HEK293 (cell line): ENCODE measurements around the gene CREB5.

Source experiments
- BCL11B ChIP-seq: fragments of 450-650 bp; formaldehyde crosslinking; IDR thresholded peaks from 2 replicates; pipeline ENCODE4 v1.5.1; 2016; ENCODE audit warnings: low read depth, missing biosample characterization, missing genetic modification characterization
- CTCF ChIP-seq: fragments of 450-650 bp; formaldehyde crosslinking; IDR thresholded peaks from 2 replicates; pipeline ENCODE4 v1.5.1; 2016; ENCODE audit warnings: missing biosample characterization, missing genetic modification characterization
- GLI4 ChIP-seq: fragments of 450-650 bp; formaldehyde crosslinking; IDR thresholded peaks from 2 replicates; pipeline ENCODE4 v1.5.1; 2016; ENCODE audit warnings: missing biosample characterization, missing genetic modification characterization
- HOXA7 ChIP-seq: sonication (generic); formaldehyde crosslinking; IDR thresholded peaks from 2 replicates; pipeline ENCODE4 v1.8.1; 2022; ENCODE audit warnings: missing genetic modification reagents, borderline replicate concordance
- KLF16 ChIP-seq: fragments of 450-650 bp; formaldehyde crosslinking; IDR thresholded peaks from 2 replicates; pipeline ENCODE4 v1.5.1; 2017; ENCODE audit warnings: missing biosample characterization, missing genetic modification characterization
- KLF8 ChIP-seq: fragments of 450-650 bp; formaldehyde crosslinking; IDR thresholded peaks from 2 replicates; pipeline ENCODE4 v1.5.1; 2016; ENCODE audit warnings: missing biosample characterization, missing genetic modification characterization
- MZF1 ChIP-seq: fragments of 450-650 bp; formaldehyde crosslinking; IDR thresholded peaks from 2 replicates; pipeline ENCODE4 v1.5.1; 2017; ENCODE audit warnings: missing biosample characterization, missing genetic modification characterization, borderline replicate concordance
- PRDM4 ChIP-seq: fragments of 450-650 bp; formaldehyde crosslinking; IDR thresholded peaks from 2 replicates; pipeline ENCODE4 v1.5.1; 2017; ENCODE audit warnings: missing biosample characterization, missing genetic modification characterization
- TRIM28 ChIP-seq: IDR thresholded peaks from 2 replicates; pipeline ENCODE4 v1.6.1; 2011; ENCODE audit warnings: low read length, control low read depth, borderline replicate concordance
- ZBTB17 ChIP-seq: fragments of 450-650 bp; formaldehyde crosslinking; IDR thresholded peaks from 2 replicates; pipeline ENCODE4 v1.5.1; 2016; ENCODE audit warnings: missing biosample characterization, missing genetic modification characterization
- ZFHX2 ChIP-seq: fragments of 450-650 bp; formaldehyde crosslinking; conservative IDR thresholded peaks from 2 replicates; pipeline ENCODE4 v1.5.1; 2016; ENCODE audit warnings: missing biosample characterization, missing genetic modification characterization
- ZFP3 ChIP-seq: fragments of 450-650 bp; formaldehyde crosslinking; IDR thresholded peaks from 2 replicates; pipeline ENCODE4 v1.5.1; 2016; ENCODE audit warnings: low read depth, missing biosample characterization, missing genetic modification characterization
- ZNF121 ChIP-seq: fragments of 450-650 bp; formaldehyde crosslinking; IDR thresholded peaks from 2 replicates; pipeline ENCODE4 v1.5.1; 2016; ENCODE audit warnings: missing biosample characterization, missing genetic modification characterization
- ZNF138 ChIP-seq: fragments of 450-650 bp; formaldehyde crosslinking; IDR thresholded peaks from 2 replicates; pipeline ENCODE4 v1.5.1; 2016; ENCODE audit warnings: missing biosample characterization, missing genetic modification characterization, borderline replicate concordance
- ZNF146 ChIP-seq: fragments of 450-650 bp; formaldehyde crosslinking; IDR thresholded peaks from 2 replicates; pipeline ENCODE4 v1.5.1; 2016; ENCODE audit warnings: missing biosample characterization, missing genetic modification characterization
- ZNF221 ChIP-seq: fragments of 450-650 bp; formaldehyde crosslinking; IDR thresholded peaks from 2 replicates; pipeline ENCODE4 v1.5.1; 2017; ENCODE audit warnings: missing biosample characterization, missing genetic modification characterization, borderline replicate concordance
- ZNF23 ChIP-seq: fragments of 450-650 bp; formaldehyde crosslinking; IDR thresholded peaks from 2 replicates; pipeline ENCODE4 v1.5.1; 2016; ENCODE audit warnings: missing biosample characterization, missing genetic modification characterization, borderline replicate concordance
- ZNF24 ChIP-seq: fragments of 450-650 bp; formaldehyde crosslinking; IDR thresholded peaks from 2 replicates; pipeline ENCODE4 v1.5.1; 2016; ENCODE audit warnings: missing biosample characterization, missing genetic modification characterization
- ZNF248 ChIP-seq: fragments of 450-650 bp; formaldehyde crosslinking; IDR thresholded peaks from 2 replicates; pipeline ENCODE4 v1.5.1; 2017; ENCODE audit warnings: missing biosample characterization, missing genetic modification characterization
- ZNF354C ChIP-seq: fragments of 450-650 bp; formaldehyde crosslinking; IDR thresholded peaks from 2 replicates; pipeline ENCODE4 v1.5.1; 2016; ENCODE audit warnings: missing biosample characterization, missing genetic modification characterization, low read depth, borderline replicate concordance
- ZNF37A ChIP-seq: fragments of 450-650 bp; IDR thresholded peaks from 2 replicates; pipeline ENCODE4 v1.5.1; 2018; ENCODE audit warnings: missing biosample characterization, missing genetic modification characterization
- ZNF391 ChIP-seq: fragments of 450-650 bp; formaldehyde crosslinking; IDR thresholded peaks from 2 replicates; pipeline ENCODE4 v1.5.1; 2016; ENCODE audit warnings: low read depth, missing biosample characterization, missing genetic modification characterization, borderline replicate concordance
- ZNF423 ChIP-seq: fragments of 450-650 bp; formaldehyde crosslinking; IDR thresholded peaks from 2 replicates; pipeline ENCODE4 v1.5.1; 2016; ENCODE audit warnings: missing biosample characterization, missing genetic modification characterization
- ZNF488 ChIP-seq: fragments of 450-650 bp; formaldehyde crosslinking; IDR thresholded peaks from 2 replicates; pipeline ENCODE4 v1.5.1; 2016; ENCODE audit warnings: missing biosample characterization, missing genetic modification characterization
- ZNF501 ChIP-seq: fragments of 450-650 bp; formaldehyde crosslinking; IDR thresholded peaks from 2 replicates; pipeline ENCODE4 v1.5.1; 2016; ENCODE audit warnings: missing biosample characterization, missing genetic modification characterization
- ZNF558 ChIP-seq: fragments of 450-650 bp; formaldehyde crosslinking; IDR thresholded peaks from 2 replicates; pipeline ENCODE4 v1.5.1; 2016; ENCODE audit warnings: missing biosample characterization, missing genetic modification characterization
- ZNF561 ChIP-seq: fragments of 450-650 bp; IDR thresholded peaks from 2 replicates; pipeline ENCODE4 v1.5.1; 2018; ENCODE audit warnings: missing biosample characterization, missing genetic modification characterization, borderline replicate concordance
- ZNF610 ChIP-seq: fragments of 450-650 bp; formaldehyde crosslinking; IDR thresholded peaks from 2 replicates; pipeline ENCODE4 v1.5.1; 2016; ENCODE audit warnings: missing biosample characterization, missing genetic modification characterization, borderline replicate concordance
- ZNF626 ChIP-seq: fragments of 450-650 bp; sonication (Bioruptor Pico); formaldehyde crosslinking; IDR thresholded peaks from 2 replicates; pipeline ENCODE4 v1.5.1; 2018; ENCODE audit warnings: missing biosample characterization, missing genetic modification characterization, inconsistent platforms
- ZNF677 ChIP-seq: fragments of 450-650 bp; IDR thresholded peaks from 2 replicates; pipeline ENCODE4 v1.5.0; 2018; ENCODE audit warnings: missing biosample characterization, mild to moderate bottlenecking, missing genetic modification characterization, moderate library complexity
- ZNF768 ChIP-seq: fragments of 450-650 bp; formaldehyde crosslinking; IDR thresholded peaks from 2 replicates; pipeline ENCODE4 v1.5.1; 2018; ENCODE audit warnings: missing biosample characterization, mild to moderate bottlenecking, missing genetic modification characterization
- ZNF785 ChIP-seq: fragments of 450-650 bp; formaldehyde crosslinking; IDR thresholded peaks from 2 replicates; pipeline ENCODE4 v1.5.1; 2016; ENCODE audit warnings: missing biosample characterization, missing genetic modification characterization
- ZSCAN4 ChIP-seq: fragments of 450-650 bp; formaldehyde crosslinking; IDR thresholded peaks from 2 replicates; pipeline ENCODE4 v1.5.1; 2017; ENCODE audit warnings: missing biosample characterization, missing genetic modification characterization
- ZSCAN5A ChIP-seq: fragments of 450-650 bp; formaldehyde crosslinking; IDR thresholded peaks from 2 replicates; pipeline ENCODE4 v1.5.1; 2016; ENCODE audit warnings: missing biosample characterization, missing genetic modification characterization

The CREB5 gene

GRCh38 chr7:28572321-28573058 lies 160.2 kb downstream of the CREB5 start (continued):
- TF ChIP-seq ZSCAN4 (tag by site-specific recombination) (no peak; the same call in 1 of the 2 replicates), ZBTB17 (tag by site-specific recombination) (0 out of 2 replicates have a peak, but pooled peaks have one; percentile 13), ZNF354C (tag by site-specific recombination) (no peak), BCL11B (0 out of 2 replicates have a peak, but pooled peaks have one; percentile 10), ZNF146 (tag by site-specific recombination) (no peak), KLF16 (tag by site-specific recombination) (no peak), ZFP3 (tag by site-specific recombination) (no peak), ZNF248 (no peak), ZNF626 (tag by site-specific recombination) (no peak), MZF1 (tag by site-specific recombination) (no peak), ZNF138 (no peak), ZNF423 (tag by site-specific recombination) (peak; percentile 64), ZNF558 (no peak), ZNF677 (tag by site-specific recombination) (no peak), ZNF561 (tag by site-specific recombination) (peak; percentile 63; the same call in 1 of the 2 replicates), ZNF23 (tag by site-specific recombination) (no peak), ZNF501 (tag by site-specific recombination) (no peak), PRDM4 (tag by site-specific recombination) (peak; percentile 98), TRIM28 (no peak), ZNF391 (tag by site-specific recombination) (no peak; the same call in 1 of the 2 replicates), ZSCAN5A (tag by site-specific recombination) (no peak), ZNF221 (tag by site-specific recombination) (no peak), ZFHX2 (tag by site-specific recombination) (no peak; the same call in 1 of the 2 replicates), HOXA7 (no peak), CTCF (no peak), KLF8 (tag by site-specific recombination) (no peak; the same call in 1 of the 2 replicates), ZNF768 (no peak), ZNF121 (tag by site-specific recombination) (no peak), ZNF37A (no peak), ZNF488 (tag by site-specific recombination) (no peak), GLI4 (tag by site-specific recombination) (no peak), ZNF785 (no peak), ZNF610 (tag by site-specific recombination) (no peak), ZNF24 (tag by site-specific recombination) (no peak)
